BJ (cell line): ENCODE data around the gene IGFL3. TPM values are rescaled to one million over a fixed set of nuclear protein-coding genes. Genes with fewer than 3 reads are reported as not detected.

Source experiments
- CTCF ChIA-PET: fragments of 350-600 bp; formaldehyde crosslinking; extraction: SDS; loops from one replicate; lab custom pipeline; 2021; ENCODE audit warnings: antibody characterized with exemption, inconsistent platforms; lab: Yijun Ruan, JAX
- POLR2A ChIA-PET: fragments of 300-600 bp; sonication (Branson Sonifier 250); formaldehyde crosslinking; extraction: SDS; loops from one replicate; lab custom pipeline; 2021; ENCODE audit warnings: antibody characterized with exemption; lab: Charles Lee
- DNase-seq: peaks from one replicate; pipeline ENCODE4 v3.0.0-alpha.2; 2011; ENCODE audit warnings: low read depth
- H3K27me3 ChIP-seq: 2 replicates; pipeline ENCODE4 v1.6.0; 2011; ENCODE audit warnings: low read length; ENCODE audit not compliant: control insufficient read depth, insufficient read depth
- H3K36me3 ChIP-seq: 2 replicates; pipeline ENCODE4 v1.5.1; 2011; ENCODE audit warnings: low read length; ENCODE audit not compliant: control insufficient read depth, insufficient read depth
- H3K4me3 ChIP-seq: 2 replicates; pipeline ENCODE4 v1.5.1; 2011; ENCODE audit warnings: low read depth, mild to moderate bottlenecking, control low read depth, low read length
- polyA plus RNA-seq: library from polyadenylated mRNA; depleted of rRNA; stranded (reverse); fragments of >200 nt; gene quantifications from 2 replicates; pipeline ENCODE4 v1.2.3, GENCODE V29; 2011
- TF ChIP-seq, protein P1 (sequence below): IDR thresholded peaks from 2 replicates; pipeline ENCODE4 v1.5.1; 2011; ENCODE audit warnings: low read depth, mild to moderate bottlenecking, control low read depth, inconsistent platforms, low read length, moderate library complexity; ENCODE audit not compliant: insufficient read depth

The IGFL3 gene
- polyA plus RNA-seq, 1 experiment = not detected

DNA sequence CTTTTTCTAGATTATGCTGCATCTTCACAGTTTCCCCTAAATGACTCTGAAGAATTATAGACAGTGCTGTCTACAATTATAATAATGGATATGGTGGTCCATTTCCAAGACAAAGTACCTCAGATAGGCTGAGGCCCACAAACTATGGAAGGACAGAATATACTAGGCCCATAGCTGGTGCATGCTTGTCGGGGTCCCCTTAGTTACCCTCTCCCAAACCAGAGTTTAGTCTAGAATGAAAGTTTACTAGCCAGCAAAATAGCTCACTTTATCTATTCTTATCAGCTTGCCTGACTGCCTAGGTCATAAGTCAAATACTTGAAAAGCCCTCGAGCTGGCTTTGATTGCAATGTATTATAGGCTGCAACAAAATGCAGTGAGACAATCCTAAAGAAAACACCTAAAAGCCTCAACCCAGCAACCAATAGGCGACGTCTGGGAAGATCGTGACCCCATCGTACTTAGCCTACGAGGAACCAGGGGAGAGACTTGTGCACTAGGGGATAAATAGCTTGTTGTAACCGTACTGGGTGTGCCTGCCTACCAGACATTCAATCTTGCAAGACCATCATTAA lies 22.8 kb upstream of the IGFL3 start:
- no peak overlapping the region for H3K4me3 ChIP-seq
- peaks cover 16% of the 10 kb centered on the region for H3K27me3 ChIP-seq
- CTCF ChIA-PET = interaction anchor here (1.6 to 1.7 kb wide), 2 partner anchors 41 to 65 kb away, joined by 5 to 6 read pairs; no protein-coding TSS in a partner anchor
- no peaks in the 10 kb centered on the region for H3K36me3 ChIP-seq
- no peak for DNase-seq
- POLR2A ChIA-PET = no interaction called here
- TF ChIP-seq, protein P1, sequence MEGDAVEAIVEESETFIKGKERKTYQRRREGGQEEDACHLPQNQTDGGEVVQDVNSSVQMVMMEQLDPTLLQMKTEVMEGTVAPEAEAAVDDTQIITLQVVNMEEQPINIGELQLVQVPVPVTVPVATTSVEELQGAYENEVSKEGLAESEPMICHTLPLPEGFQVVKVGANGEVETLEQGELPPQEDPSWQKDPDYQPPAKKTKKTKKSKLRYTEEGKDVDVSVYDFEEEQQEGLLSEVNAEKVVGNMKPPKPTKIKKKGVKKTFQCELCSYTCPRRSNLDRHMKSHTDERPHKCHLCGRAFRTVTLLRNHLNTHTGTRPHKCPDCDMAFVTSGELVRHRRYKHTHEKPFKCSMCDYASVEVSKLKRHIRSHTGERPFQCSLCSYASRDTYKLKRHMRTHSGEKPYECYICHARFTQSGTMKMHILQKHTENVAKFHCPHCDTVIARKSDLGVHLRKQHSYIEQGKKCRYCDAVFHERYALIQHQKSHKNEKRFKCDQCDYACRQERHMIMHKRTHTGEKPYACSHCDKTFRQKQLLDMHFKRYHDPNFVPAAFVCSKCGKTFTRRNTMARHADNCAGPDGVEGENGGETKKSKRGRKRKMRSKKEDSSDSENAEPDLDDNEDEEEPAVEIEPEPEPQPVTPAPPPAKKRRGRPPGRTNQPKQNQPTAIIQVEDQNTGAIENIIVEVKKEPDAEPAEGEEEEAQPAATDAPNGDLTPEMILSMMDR = no peak

DNA sequence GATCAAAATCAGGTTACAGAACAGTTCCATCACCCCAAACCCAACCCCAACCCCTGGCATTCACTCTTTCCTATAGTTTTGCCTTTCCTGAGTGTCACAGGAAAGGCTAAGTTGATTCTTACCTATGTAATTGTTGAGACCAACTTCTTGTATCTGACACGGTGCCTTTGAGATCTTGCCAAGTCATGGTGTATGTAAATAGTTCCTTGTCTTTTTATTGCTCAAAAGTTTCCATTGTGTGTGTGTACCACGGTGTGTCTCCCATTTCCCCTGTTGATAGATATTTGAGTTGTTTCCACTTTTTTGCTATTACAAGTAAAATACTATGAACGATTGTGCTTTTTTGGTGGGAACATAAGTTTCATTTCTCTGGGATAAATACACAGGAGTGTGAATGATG lies 20.3 kb upstream of the IGFL3 start:
- CTCF ChIA-PET = no interaction called here
- Histone ChIP-seq H3K36me3 (no peaks in the 10 kb centered on the region), H3K4me3 (no peak overlapping the region), H3K27me3 (peaks cover 17% of the 10 kb centered on the region)
- no peak for DNase-seq
- POLR2A ChIA-PET = no interaction called here
- TF ChIP-seq, protein P1 = no peak

DNA sequence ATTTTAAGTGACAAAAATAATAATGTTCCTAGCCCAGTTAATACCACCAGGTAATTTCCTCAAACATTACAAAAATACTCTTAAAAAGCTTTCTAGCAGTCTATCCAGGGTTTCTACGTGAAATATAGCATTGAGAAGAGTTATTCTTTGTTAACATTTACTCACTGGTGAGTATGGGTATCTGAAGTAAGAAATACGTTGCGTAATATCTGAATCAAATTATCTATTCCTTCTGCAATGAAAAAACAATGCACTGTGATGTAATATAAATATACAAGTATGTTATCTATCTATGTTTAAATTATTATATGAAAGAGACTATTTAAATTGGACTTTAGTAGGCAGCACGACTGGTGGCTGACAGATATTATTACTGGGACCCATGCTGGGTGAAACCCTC lies 17.8 kb upstream of the IGFL3 start:
- H3K27me3 ChIP-seq = peaks cover 19% of the 10 kb centered on the region
- POLR2A ChIA-PET = no interaction called here
- no peak overlapping the region for H3K4me3 ChIP-seq
- no peak for DNase-seq
- TF ChIP-seq, protein P1 = no peak
- H3K36me3 ChIP-seq = no peaks in the 10 kb centered on the region
- CTCF ChIA-PET = no interaction called here

DNA sequence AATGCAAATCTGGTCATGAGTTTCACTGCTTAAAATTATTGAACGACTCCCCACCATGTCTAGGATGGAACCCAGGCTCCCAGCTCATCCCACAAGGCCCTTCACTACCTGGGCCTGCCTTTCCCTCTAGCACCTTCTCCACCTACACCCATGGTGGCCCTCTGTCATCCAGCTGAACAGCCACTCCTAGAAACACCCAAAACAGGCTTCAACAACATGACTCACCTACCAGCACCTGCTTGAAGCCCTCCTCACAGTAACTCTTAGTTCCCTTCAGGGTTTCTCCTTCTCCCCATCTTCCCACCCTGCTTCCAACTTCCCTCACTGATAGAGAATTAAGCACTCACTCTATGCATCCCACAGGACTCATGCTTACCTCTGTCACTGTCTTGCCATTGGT lies 16.9 kb upstream of the IGFL3 start:
- Histone ChIP-seq H3K36me3 (no peaks in the 10 kb centered on the region), H3K27me3 (peaks cover 15% of the 10 kb centered on the region), H3K4me3 (no peak overlapping the region)
- ChIA-PET CTCF (no interaction called here), POLR2A (no interaction called here)
- DNase-seq = no peak
- TF ChIP-seq, protein P1 = no peak

DNA sequence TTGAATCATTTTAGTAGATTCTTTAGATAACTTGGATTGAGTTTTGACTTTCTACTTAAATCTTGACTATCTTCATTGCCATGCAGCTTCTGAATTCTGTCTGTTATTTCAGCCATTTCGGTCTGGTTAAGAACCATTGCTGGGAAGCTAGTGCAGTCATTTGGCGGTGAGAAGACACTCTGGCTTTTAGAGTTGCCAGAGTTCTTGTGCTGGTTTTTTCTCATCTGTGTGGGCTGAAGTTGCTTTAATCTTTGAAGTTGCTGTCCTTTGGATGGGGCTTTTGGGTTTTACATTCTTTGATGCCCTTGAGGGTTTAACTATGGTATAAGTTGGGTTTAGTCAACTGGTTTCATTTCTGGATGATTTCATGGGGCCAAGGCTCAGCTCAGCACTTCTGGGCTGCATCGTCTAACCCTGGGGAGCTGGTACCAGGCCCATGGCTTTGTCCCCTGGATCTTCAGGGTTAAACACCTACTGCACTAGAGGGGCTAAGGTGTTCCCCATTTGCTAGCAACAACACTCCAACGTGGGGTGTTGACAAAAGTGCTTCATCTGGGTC lies 13.5 kb upstream of the IGFL3 start:
- POLR2A ChIA-PET = no interaction called here
- CTCF ChIA-PET = no interaction called here

More for the DNA sequence above, 13.5 kb upstream of the IGFL3 start:
- TF ChIP-seq, protein P1 = no peak
- Histone ChIP-seq H3K4me3 (no peak overlapping the region), H3K36me3 (no peaks in the 10 kb centered on the region), H3K27me3 (peaks cover 13% of the 10 kb centered on the region)
- DNase-seq = no peak
